ENCODE data around the gene TMEM132C.
"Not testable (repeated sequence)": the region's sequence is repeated elsewhere in the genome, so short reads cannot be mapped to it uniquely, and the experiment has no call there.

The TMEM132C gene

DNA sequence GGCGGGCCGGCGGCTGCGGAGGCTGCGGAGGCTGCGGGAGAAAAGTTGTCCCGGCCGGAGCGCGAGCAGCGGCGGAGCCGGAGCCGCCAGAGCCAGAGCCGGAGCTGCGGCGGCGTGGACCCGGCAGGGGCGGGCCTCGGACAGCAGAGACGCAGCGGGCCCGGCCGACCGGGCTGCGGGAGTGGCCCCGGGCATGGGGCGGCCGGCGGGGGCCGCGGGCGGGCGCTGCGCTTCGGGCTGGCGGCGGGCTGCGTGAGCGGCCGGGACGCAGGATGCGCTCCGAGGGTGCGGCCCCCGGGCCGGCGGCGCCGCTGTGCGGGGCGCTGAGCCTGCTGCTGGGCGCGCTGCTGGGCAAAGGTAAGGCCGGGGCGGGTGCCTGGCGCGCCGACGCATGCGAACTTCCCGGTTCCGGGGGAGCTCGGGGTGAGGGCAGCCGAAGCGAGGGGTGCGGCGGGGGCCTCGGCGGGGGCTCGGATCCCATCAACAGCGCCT, at the start of gene TMEM132C:
Gene TMEM132C, plus strand, starts transcription at position 40 of the 492 bp plus-strand sequence. Its CDS starts 233 bp downstream, at position 273.
- no peak for DNase-seq

DNA sequence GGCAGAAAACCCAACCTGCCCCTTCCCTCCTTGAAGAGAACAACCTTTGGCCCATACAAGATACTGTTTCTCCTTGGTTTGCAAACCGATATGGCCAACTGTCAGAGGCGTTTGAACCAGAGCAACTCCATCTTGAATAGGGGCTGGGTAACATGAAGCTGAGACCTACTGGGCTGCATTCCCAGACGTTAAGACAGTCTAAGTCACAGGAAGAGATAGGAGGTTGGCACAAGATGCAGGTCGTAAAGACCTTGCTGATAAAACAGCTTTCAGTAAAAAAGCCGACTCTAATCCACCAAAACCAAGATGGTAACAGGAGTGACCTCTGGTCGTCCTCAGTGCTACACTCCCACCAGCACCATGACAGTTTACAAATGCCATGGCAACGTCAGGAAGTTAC, 42.7 kb upstream of the TMEM132C start:
- DNase-seq, result no peak

- no peak for DNase-seq
Measured at GRCh38 chr12:128228581-128228980, 38.4 kb upstream of the TMEM132C start.

GRCh38 chr12:128235635-128236417, 31.1 kb upstream of the TMEM132C start:
- DNase-seq, result no peak

DNA sequence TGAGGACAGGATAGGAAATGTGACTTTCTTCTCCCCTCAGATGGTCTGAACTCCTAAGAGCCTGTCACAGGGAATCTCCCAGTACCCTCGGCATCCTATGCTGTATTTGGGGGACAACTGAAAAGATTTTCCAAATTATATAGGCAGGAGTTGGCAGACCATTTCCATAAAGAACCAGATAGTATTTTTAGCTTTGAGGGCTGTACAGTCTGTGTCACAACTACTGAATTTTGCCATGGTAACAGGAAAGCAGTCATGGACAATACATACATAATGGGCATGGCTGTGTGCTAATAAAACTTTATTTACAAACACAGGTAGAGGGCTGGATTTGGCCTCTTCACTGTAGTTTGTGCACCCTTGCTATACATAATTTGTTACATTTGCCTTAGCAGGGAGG, 30.4 kb upstream of the TMEM132C start:
- no peak for DNase-seq

DNA sequence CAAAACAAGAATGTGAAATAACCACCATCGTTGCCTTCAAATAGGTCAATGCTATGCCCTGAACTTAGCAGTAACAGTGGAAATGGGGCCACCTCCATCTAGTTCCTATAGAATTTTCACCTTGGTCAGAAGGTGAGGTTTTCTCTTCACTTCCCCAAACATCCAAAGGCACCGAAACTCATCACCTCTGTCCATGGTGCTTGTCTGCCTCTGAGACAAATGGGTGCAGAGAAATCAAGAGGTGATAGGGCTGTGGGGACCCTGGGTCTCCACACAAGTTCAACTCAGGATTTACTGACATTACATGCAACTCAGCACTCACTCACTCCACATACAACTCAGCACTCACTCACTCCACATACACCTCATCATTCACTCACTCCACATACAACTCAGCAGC, 26.2 kb upstream of the TMEM132C start:
- no peak for DNase-seq

- DNase-seq, result no peak
Measured at GRCh38 chr12:128245121-128245520, 21.8 kb upstream of the TMEM132C start.

DNA sequence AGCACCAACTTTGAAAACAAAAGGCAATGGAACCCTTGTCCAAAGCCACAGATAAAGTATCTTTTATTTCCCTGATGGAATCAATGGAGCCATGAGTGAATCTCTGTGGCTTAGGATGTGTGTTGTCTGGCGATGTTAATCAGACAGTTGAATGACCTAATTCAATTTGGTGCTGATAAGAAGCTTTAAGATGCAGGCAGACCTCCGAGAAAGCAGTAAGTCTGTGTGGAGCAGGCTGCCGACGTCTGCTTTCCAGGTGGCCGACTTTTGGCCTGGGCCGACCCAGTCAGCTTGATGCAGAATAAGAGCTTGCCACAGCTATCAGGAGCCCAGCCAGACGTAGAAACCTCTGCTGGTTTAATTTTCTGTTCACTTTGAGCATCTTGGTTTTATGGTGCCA, 21.1 kb upstream of the TMEM132C start:
- no peak for DNase-seq

DNA sequence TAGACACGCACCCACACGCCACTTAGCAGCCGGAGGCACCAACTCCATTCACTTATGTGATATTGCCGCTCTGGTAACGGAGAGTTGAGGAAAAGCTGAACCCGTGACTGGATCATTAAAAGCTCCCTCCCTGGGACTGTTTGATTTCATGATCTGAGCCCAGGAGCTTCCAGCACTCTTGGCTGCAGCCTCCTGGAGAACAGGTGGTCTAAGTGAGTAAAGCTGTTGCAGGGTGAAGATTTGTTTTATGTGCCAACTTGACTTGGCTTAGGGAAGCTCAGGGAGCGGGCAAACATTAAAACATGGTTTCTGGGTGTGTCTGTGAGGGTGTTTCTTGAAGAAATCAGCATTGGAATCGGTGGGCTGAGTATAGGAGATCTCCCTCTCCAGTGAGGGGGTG, 16.9 kb upstream of the TMEM132C start:
- DNase-seq, result no peak

DNA sequence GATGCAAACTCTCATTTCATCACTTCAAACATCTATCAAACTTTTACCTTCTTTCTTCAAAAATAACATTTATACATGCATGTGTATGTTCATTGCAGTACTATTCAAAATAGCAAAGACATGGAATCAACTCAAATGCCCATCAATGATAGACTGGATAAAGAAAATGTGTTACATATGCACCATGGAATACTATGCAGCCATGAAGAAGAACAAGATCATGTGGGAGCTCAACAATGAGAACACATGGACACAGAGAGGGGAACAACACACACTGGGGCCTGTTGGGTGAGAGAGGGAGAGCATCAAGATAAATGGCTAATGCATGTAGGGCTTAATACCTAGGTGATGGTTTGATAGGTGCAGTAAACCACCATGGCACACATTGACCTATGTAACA, 13.1 kb upstream of the TMEM132C start:
- not testable (repeated sequence) for DNase-seq

DNA sequence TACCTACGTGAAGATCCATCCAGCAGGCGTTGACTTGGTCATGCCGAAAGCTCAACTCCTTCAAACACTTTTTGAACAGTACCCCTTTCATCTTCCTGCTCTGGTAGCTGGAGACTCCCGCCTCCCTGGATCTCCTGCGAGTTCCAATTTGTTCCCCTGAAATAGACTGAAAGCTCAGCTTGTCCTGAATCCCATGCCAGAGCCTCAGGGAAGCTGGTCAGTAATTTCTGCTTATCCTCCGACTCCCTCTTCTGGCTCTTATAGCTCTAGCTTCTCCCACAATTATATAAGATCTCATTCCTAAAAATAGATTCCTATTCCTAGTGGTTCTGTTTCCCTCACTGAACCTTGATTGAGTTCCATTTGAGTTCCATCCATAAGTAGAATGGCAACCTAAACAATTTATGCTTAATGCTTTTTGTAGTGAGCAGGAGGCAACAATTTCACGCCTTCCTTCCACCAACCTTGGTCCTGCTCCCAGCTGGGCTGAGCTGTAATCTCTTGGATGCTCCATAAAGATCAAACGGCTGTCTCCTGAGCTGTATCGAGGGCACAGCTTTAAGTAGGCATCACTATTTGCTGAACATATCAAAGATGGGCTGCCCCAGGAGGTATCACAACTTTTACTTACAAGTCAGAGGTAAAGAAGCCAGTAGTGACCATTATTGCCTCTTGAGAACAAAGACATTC, 8.0 kb upstream of the TMEM132C start:
- DNase-seq, result peak; percentile 40

GRCh38 chr12:128259556-128260070, 7.4 kb upstream of the TMEM132C start:
- peak; percentile 60 for DNase-seq

- DNase-seq, result no peak
Measured at GRCh38 chr12:128261757-128262156, 5.2 kb upstream of the TMEM132C start.

DNA sequence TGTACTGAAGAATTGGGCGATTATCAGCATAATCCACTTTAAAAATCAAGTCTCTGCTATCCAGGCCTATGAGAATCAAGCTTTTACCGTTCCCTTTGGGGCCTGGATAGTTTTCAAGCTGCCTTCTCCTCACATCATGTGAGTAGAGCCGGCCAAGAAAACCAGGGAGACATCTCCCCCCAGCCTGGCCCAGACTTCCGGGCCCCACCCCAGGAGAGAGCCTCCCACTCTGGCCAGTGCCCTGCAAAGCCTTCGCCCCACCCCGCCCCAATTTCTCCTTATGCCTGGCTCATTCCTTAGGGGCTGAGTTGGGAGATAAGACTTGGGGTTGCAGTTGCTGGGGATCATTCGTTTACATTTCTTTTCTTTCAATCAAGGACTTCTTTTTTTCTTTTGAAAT, 1.4 kb upstream of the TMEM132C start:
- DNase-seq, result no peak

- no peak for DNase-seq
Measured at GRCh38 chr12:128266086-128266485, 884 bp upstream of the TMEM132C start.

- no peak for DNase-seq
Measured at GRCh38 chr12:128266541-128267130, 334 bp upstream of the TMEM132C start.

DNA sequence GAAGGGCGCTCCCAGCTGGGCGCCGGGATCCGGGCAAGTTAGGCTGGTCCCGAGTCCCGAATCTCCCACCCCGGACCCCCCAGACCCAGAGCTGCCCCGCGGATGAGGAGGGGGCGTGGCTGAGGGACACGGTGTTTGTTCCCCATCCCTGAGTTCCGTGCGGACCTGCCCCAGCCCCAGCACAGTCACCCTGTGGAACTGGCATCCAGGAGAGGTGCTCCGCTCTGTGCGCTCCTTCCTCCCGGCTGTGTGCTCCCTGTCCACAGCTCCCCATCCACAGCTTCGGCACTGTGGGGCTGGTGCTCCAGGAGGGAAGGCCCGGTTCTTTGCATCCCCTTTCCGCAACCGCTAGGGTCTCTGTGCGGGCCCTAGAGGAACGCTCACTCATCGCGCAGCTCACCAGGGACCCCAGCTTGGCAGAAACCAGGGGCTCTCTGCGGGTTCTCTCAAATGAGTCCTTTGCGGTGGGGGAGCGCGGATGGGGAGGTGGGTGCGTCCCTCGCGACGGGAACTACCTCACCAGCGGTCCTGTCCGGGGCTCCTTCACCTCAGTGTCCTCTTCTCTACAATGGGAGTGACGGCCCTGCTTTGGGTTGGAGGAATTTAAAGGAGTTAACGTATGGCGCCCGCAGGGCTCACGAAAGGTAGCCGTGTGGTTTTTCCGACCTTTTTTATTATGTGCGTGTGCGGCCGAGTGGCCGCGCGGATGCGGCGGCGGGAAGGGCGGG, 845 bp downstream of the TMEM132C start:
- no peak for DNase-seq

GRCh38 chr12:128268379-128268995, 1.5 kb downstream of the TMEM132C start:
- no peak for DNase-seq

DNA sequence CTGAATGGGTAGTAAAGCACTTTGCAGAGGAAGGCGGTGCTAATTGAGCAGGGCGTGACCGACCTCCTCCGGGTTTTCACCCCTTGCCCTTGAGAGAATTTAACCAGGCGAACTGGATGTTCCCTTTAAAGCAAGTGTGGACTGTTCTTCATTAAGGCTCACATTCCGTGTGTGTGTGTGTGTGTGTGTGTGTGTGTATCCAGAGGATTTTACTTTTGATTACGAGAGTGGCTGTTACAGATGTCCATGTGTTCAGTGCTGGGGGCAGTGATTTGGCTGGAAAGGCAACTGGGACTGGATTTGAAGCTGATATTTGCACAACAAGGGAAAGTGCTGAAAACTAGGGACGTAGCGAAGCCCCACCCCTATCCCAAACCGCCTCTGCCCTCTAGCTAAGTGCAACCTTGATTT, 2.2 kb downstream of the TMEM132C start:
- DNase-seq, result no peak

- no peak for DNase-seq
Measured at GRCh38 chr12:128276471-128276870, 9.5 kb downstream of the TMEM132C start.

GRCh38 chr12:128286970-128287369, 20.0 kb downstream of the TMEM132C start:
- no peak for DNase-seq

DNA sequence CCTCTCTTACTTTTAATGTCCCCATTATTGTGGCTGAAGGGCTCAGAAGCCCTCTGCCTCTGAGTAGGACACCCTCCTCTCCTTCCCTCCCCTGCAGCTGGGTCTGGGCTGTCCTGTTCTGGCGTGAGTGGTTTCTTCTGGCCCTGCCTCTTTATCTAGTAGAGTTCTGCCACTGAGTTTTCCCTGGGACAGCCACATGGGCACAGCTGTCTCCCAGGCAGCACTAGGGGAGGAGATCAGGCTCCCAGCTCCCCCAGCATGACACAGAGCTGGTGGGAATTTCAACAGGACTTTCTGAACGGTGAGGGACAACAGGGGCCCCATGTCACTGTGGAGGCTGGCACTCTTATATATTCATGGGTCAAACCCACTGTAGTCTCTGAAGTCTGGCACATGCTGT, 21.4 kb downstream of the TMEM132C start:
- no peak for DNase-seq
